Esophagus squamous epithelium (tissue), 5 donors: ENCODE results near the gene SPACDR. TPM values are rescaled to one million over a fixed set of nuclear protein-coding genes. Genes with fewer than 3 reads are reported as not detected.

ENCODE experiments used
- DNase-seq: peaks from one replicate; lab custom pipeline; 2025; lab: John Stamatoyannopoulos, UW
- H3K27ac ChIP-seq, 4 donors: fragments of 200-600 bp; sonication (generic); one replicate each; pipeline ENCODE4 v1.5.1; 2016 to 2019; ENCODE audit warnings: mild to moderate bottlenecking in 1 of 4
- H3K27me3 ChIP-seq, 4 donors: fragments of 200-600 bp; sonication (generic); 1 replicate in 3 of 4; 2 replicates in 1 of 4; pipeline versions ENCODE4 v1.5.1 to v1.6.0; 2017 to 2021; ENCODE audit warnings: antibody characterized with exemption in 1 of 4
- H3K36me3 ChIP-seq, 3 donors: fragments of 200-600 bp; sonication (generic); one replicate each; pipeline ENCODE4 v1.5.1; 2016 to 2019
- H3K4me1 ChIP-seq, 3 donors: fragments of 200-600 bp; sonication (generic); one replicate each; pipeline ENCODE4 v1.5.1; 2017 to 2019
- H3K4me3 ChIP-seq, 4 donors: fragments of 200-600 bp; sonication (generic); 1 replicate in 3 of 4; 2 replicates in 1 of 4; pipeline ENCODE4 v1.5.1; 2016 to 2019; ENCODE audit warnings: mild to moderate bottlenecking in 2 of 4, moderate library complexity in 1 of 4
- H3K9me3 ChIP-seq, 3 donors: fragments of 200-600 bp; sonication (generic); one replicate each; pipeline ENCODE4 v1.5.1; 2016 to 2019
- CTCF ChIP-seq, 6 experiments: fragments of 450-650 bp in 4 of 6; fragments of 200-600 bp in 2 of 6; sonication (generic) in 2 of 6; IDR thresholded peaks; one replicate each; pipeline ENCODE4 v1.5.1; 2016 to 2019; ENCODE audit warnings: antibody characterized with exemption in 6 of 6, mild to moderate bottlenecking in 4 of 6, moderate library complexity in 4 of 6
- POLR2A ChIP-seq, 4 donors: fragments of 450-650 bp; IDR thresholded peaks; one replicate each; pipeline ENCODE4 v1.6.1; 2017; ENCODE audit warnings: antibody characterized with exemption in 4 of 4, mild to moderate bottlenecking in 4 of 4, moderate library complexity in 3 of 4
- WGBS, 2 donors: methylation state at CpG; one replicate each; pipeline ENCODE4 v1.1.5; 2018; 5-methylcytosine and 5-hydroxymethylcytosine counted together
- intact Hi-C: fragments of 100-400 bp; cut with DNase I; formaldehyde crosslinking; loops from one replicate; pipeline ENCODE4 v1.15.0; 2022
- total RNA-seq, 4 donors: library from RNA; depleted of rRNA; stranded (reverse); fragments of >200 nt; gene quantifications; one replicate each; pipeline ENCODE4 v1.1.0, GENCODE V29; 2016
- donor health status: DM: yes; HTN: yes; CAD: no.

The SPACDR gene
- total RNA-seq, 4 donors from 2014 or later, result not detected

DNA sequence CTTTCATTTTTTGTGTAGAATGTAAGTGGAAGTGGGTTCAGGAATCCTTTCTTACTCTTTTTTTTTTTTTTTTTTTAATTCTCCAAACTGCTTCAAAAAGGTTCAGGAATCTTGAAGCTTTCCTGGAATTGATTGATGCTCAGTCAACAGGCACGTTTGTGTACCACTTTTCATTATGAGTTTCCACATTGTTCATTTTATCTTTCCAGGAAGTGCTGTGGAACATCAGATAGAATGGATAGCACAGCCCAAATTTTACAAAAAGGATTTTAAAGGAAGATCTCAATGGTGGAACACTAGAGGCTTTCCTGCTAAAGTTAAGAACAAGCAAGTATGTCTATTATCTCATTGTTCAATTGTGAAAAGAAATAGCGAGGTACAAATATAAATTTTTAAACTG is 25.9 kb downstream of the SPACDR start:
- WGBS, 2 donors, result 49 to 56% methylated on average over 2 of the region's 2 CpGs
- H3K36me3 ChIP-seq, result peaks cover 12 to 20% (median 13%) of the 10 kb centered on the region in 3 donors
- H3K4me1 ChIP-seq, result peaks cover 0 to 33% (median 11%) of the 10 kb centered on the region in 3 donors
- TF ChIP-seq CTCF (IDR thresholded peaks at IDR 0.05), result no peak
- no peak for TF ChIP-seq POLR2A (IDR thresholded peaks at IDR 0.05)
- H3K27ac ChIP-seq, result no peak overlapping the region
- H3K9me3 ChIP-seq, result no peaks in the 10 kb centered on the region
- no peaks in the 10 kb centered on the region for H3K27me3 ChIP-seq
- intact Hi-C loops, result no loop called here
- no peak for DNase-seq
- H3K4me3 ChIP-seq, result no peak overlapping the region

DNA sequence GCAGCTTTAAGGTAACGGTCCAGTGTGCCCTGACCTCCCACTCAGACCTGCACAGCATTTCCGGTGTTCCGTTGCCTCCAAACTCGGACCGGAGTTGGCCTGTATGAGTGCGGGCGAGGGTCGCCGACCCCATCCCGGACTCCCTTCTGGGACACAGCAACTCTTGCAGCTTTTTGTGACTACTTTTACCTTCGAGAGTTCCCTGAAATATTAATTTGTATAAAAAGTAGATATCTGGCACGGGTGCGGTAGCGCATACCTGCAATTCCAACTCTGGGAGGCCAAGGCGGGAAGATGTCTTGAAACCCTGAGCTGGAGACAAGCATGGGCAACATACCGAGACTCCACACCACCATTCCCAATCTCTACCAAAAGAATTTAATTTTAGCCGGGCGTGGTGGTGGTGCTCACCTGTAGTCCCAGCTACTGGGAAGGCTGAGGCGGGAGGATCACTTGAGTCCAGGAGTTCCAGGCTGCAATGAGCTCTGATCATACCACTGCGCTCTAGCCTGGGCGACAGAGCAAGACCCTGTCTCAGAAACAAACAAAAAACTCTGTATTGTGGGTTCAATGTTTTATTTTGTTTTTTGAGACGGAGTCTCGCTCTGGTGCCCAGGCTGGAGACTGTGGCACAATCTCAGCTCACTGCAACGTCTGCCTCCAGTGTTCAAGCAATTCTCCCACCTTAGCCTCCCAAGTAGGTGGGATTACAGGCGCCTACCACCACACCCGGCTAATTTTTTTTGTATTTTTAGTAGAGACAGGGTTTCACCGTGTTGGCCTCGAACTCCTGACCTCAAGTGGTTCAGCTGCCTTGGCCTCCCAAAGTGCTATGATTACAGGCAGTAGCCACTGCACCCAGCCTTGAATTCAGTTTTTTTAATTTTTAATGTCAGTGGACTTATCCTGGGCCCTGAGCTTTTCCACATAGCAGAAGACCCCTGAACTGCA is 26.6 kb downstream of the SPACDR start:
- Histone ChIP-seq H3K4me3 (peak overlapping the region in 3 of 4 donors; percentile 81 to 98 (median 81)), H3K27me3 (no peaks in the 10 kb centered on the region), H3K36me3 (peaks cover 17 to 27% (median 17%) of the 10 kb centered on the region in 3 donors), H3K4me1 (peaks cover 0 to 40% (median 16%) of the 10 kb centered on the region in 3 donors), H3K27ac (peak overlapping the region; percentile 96 to 100 (median 99)), H3K9me3 (no peaks in the 10 kb centered on the region)
- TF ChIP-seq CTCF (IDR thresholded peaks at IDR 0.05), result no peak
- TF ChIP-seq POLR2A (IDR thresholded peaks at IDR 0.05), result no peak
- intact Hi-C loops, result no loop called here
- no peak for DNase-seq
- WGBS, 2 donors, result 82 to 90% methylated on average over 14 to 28 of the region's 28 CpGs

DNA sequence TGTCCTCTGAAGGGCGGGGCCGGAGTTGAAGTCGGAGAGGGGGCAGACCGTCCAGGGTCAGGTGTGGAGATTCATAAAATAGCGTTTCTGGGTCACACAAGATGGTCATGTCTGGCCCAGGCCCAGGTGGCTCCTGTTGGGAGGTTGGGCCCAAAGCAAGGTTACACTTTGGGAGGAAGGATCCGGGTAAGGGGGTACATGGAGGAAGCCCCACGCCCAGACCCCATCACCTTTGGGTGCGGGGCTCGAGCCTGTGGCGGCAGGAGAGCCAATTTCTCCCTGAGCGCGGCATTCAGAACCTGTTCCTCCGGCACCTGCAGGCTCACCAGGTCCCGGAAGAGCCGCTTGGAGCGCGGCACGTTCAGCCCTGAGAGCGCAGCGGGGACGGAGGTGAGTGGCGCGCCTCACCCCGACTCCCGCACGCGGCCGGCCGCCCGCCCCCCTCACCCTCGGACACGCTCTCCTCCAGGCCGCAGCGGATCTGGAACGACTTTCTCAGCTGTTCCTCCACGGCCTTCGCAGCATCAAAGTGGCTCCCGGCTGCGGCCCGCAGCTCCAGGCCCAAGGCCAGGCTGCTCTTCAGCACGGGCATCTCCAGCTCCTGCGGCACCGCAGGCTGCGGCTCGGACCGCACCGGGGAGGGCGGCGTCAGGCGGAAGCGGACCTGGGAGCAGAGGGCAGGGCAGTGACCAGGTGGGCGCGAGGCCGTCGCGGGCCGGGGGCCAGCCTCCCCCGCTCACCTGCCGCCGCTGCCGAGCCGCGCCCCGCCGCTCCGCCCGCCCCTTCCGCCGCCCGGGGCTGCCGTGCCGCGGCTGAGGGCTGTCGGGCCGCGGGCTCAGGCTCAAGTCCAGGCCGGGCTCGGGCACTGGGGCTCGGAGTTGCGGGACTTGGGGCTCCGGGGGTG is 28.4 kb downstream of the SPACDR start:
- H3K9me3 ChIP-seq, result no peaks in the 10 kb centered on the region
- intact Hi-C loops, result no loop called here
- H3K4me3 ChIP-seq, result peak overlapping the region; percentile 81 to 98 (median 84)
- TF ChIP-seq POLR2A (IDR thresholded peaks at IDR 0.05) (peak in 3 of 4 donors; percentile 15 to 43 (median 29)), CTCF (IDR thresholded peaks at IDR 0.05) (no peak)
- H3K27me3 ChIP-seq, result no peaks in the 10 kb centered on the region
- DNase-seq, result no peak
- H3K36me3 ChIP-seq, result peaks cover 17 to 42% (median 17%) of the 10 kb centered on the region in 3 donors
- WGBS, 2 donors, result 7 to 9% methylated on average over 3 to 5 of the region's 81 CpGs
- H3K4me1 ChIP-seq, result peaks cover 16 to 58% (median 34%) of the 10 kb centered on the region in 3 donors
- H3K27ac ChIP-seq, result peak overlapping the region; percentile 96 to 100 (median 99)

DNA sequence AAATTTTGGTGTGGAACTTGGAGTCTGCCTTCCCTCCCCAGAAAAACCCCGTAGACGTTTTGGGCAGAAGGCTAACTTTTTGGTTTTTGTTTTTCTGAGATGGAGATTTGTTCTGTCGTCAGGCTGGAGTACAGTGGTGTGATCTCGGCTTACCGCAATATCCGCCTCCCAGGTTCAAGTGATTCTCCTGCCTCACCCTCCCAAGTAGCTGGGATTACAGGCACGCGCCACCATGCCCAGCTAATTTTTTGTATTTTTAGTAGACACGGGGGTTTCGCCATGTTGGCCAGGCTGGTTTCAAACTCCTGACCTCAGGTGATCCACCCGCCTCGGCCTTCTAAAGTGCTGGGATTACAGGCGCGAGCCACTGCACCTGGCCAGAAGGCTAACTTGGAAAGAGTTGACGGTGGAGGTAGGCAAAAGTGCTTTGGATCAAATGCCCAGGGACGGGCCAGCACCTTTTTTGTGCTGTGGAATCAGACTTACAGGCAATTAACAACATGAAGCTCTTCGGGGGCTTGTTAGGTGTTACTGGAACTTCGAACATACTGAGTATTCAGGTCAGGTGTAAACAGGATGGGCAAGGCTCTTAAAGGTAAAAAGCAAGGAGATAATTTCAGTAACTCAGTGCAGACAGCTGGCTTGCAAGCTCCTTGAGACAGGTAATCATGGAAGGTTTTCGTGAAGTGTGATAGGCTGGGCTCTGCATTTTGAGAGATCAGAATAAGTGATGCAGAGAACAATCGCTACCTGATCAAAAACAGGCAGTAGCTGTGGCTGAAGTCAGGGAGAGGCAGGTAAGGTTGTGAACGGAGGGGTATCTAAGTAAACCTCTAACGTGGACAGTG is 29.5 kb downstream of the SPACDR start:
- Histone ChIP-seq H3K27me3 (no peaks in the 10 kb centered on the region), H3K27ac (peak overlapping the region; percentile 96 to 100 (median 99)), H3K4me1 (peaks cover 22 to 65% (median 36%) of the 10 kb centered on the region in 3 donors), H3K36me3 (peaks cover 17 to 42% (median 17%) of the 10 kb centered on the region in 3 donors), H3K4me3 (peak overlapping the region; percentile 81 to 98 (median 84)), H3K9me3 (no peaks in the 10 kb centered on the region)
- 66 to 68% methylated on average over 16 to 17 of the region's 22 CpGs for WGBS, 2 donors
- intact Hi-C loops, result no loop called here
- DNase-seq, result no peak
- TF ChIP-seq POLR2A (IDR thresholded peaks at IDR 0.05), result no peak
